ENCODE data around the gene RNF41.

GRCh38 chr12:56212361-56212760, 9.4 kb downstream of the RNF41 start:
- TF ChIP-seq, protein P1, sequence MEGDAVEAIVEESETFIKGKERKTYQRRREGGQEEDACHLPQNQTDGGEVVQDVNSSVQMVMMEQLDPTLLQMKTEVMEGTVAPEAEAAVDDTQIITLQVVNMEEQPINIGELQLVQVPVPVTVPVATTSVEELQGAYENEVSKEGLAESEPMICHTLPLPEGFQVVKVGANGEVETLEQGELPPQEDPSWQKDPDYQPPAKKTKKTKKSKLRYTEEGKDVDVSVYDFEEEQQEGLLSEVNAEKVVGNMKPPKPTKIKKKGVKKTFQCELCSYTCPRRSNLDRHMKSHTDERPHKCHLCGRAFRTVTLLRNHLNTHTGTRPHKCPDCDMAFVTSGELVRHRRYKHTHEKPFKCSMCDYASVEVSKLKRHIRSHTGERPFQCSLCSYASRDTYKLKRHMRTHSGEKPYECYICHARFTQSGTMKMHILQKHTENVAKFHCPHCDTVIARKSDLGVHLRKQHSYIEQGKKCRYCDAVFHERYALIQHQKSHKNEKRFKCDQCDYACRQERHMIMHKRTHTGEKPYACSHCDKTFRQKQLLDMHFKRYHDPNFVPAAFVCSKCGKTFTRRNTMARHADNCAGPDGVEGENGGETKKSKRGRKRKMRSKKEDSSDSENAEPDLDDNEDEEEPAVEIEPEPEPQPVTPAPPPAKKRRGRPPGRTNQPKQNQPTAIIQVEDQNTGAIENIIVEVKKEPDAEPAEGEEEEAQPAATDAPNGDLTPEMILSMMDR (IDR thresholded peaks at IDR 0.05; ENCODE audit: low read depth, low read length, poor library complexity, severe bottlenecking) = no peak
- TF ChIP-seq EZH2phosphoT487 (IDR thresholded peaks at IDR 0.05; ENCODE audit: borderline replicate concordance, low read length) = no peak
